ENCODE data around the gene CDK10. TPM values are rescaled to one million over a fixed set of nuclear protein-coding genes. Genes with fewer than 3 reads are reported as not detected.
A peak's percentile ranks its signal among the peaks of the same experiment; 100 is the strongest.

The CDK10 gene
- total and polyA plus RNA-seq, 9 of the 15 experiments (the other 6 are each of a cell fraction or from before 2014, with no cell fraction given): 2.0 to 85.1 (median 40.1) TPM

GRCh38 chr16:89686520-89687091 is at the start of gene CDK10 (continued):
- TF ChIP-seq GABPA (tag; conservative IDR thresholded peaks at IDR 0.05; ENCODE audit: low read depth) (peak; percentile 84), SMAD4 (CRISPR knock-in tag; conservative IDR thresholded peaks at IDR 0.05) (peak; percentile 47; the same call in 1 of the 2 replicates), MAX (CRISPR knock-in tag; IDR thresholded peaks at IDR 0.05) (peak; percentile 93), ZNF668 (CRISPR knock-in tag; IDR thresholded peaks at IDR 0.05) (no peak), ZNF77 (CRISPR knock-in tag; IDR thresholded peaks at IDR 0.05) (no peak), SMARCB1 (IDR thresholded peaks at IDR 0.05; ENCODE audit: insufficient read length, low read depth) (no peak), REST (IDR thresholded peaks at IDR 0.05; ENCODE audit: borderline replicate concordance) (no peak), REST (CRISPR knock-in tag; IDR thresholded peaks at IDR 0.05; ENCODE audit: low read depth) (no peak), STAT5B (CRISPR knock-in tag; IDR thresholded peaks at IDR 0.05) (no peak), FOXK2 (conservative IDR thresholded peaks at IDR 0.05 in 1 of 2, IDR thresholded peaks at IDR 0.05 in 1 of 2; ENCODE audit: low read depth in 2 of 2) (no peak), ZC3H8 (IDR thresholded peaks at IDR 0.05) (no peak), ZBTB26 (CRISPR knock-in tag; IDR thresholded peaks at IDR 0.05) (no peak), ZNF165 (CRISPR knock-in tag; IDR thresholded peaks at IDR 0.05; ENCODE audit: borderline replicate concordance) (no peak), CAMTA2 (CRISPR knock-in tag; conservative IDR thresholded peaks at IDR 0.05) (no peak), HIVEP1 (CRISPR knock-in tag; IDR thresholded peaks at IDR 0.05) (no peak), FOXM1 (IDR thresholded peaks at IDR 0.05; ENCODE audit: low read depth) (no peak), FOXM1 (CRISPR knock-in tag; IDR thresholded peaks at IDR 0.05; ENCODE audit: low read depth) (peak; percentile 37), E2F4 (CRISPR knock-in tag; IDR thresholded peaks at IDR 0.05; ENCODE audit: low read depth) (peak; percentile 38; the same call in 1 of the 2 replicates), L3MBTL2 (IDR thresholded peaks at IDR 0.05) (peak; percentile 98)
